ENCODE data around the gene ACAP1.

GRCh38 chr17:7346761-7347614 lies 10.7 kb downstream of the ACAP1 start:
- TF ChIP-seq CTCF (IDR thresholded peaks at IDR 0.05 in 2 of 3, conservative IDR thresholded peaks at IDR 0.05 in 1 of 3; ENCODE audit: borderline replicate concordance in 1 of 3, insufficient read depth in 1 of 3, low read depth in 2 of 3, low read length in 2 of 3) (no peak), SIN3A (IDR thresholded peaks at IDR 0.05; ENCODE audit: low read depth) (no peak)

Measured in HCT116 (cell line).